Measurements from ENCODE around the gene PIGV.
A peak's percentile ranks its signal among the peaks of the same experiment; 100 is the strongest.
"Not testable (repeated sequence)": the region's sequence is repeated elsewhere in the genome, so short reads cannot be mapped to it uniquely, and the experiment has no call there.

Gene PIGV

GRCh38 chr1:26837665-26838064 is 49.9 kb downstream of the PIGV start:
- not testable (repeated sequence) for DNase-seq

GRCh38 chr1:26838474-26839338 is 51.0 kb downstream of the PIGV start:
- DNase-seq = peak; percentile 34

- no peak for DNase-seq
Measured at GRCh38 chr1:26839339-26839722, 51.6 kb downstream of the PIGV start.

GRCh38 chr1:26839779-26840178 is 52.0 kb downstream of the PIGV start:
- no peak for DNase-seq

GRCh38 chr1:26844424-26845196 is 56.9 kb downstream of the PIGV start:
- no peak for DNase-seq

GRCh38 chr1:26847826-26848225 is 60.1 kb downstream of the PIGV start:
- DNase-seq = not testable (repeated sequence)

All from activated effector memory CD4-positive, alpha-beta T cell treated with Interleukin-2 at 50 U/mL for 16 hours (primary cell).